UCSD-AML1 (cell line): ENCODE measurements around the gene COLGALT1.

Source experiments
- DNase-seq: peaks from one replicate; lab custom pipeline; 2025; ENCODE audit not compliant: unreplicated experiment; lab: John Stamatoyannopoulos, UW

COLGALT1 gene

GRCh38 chr19:17618281-17618903 lies 62.9 kb downstream of the COLGALT1 start:
- DNase-seq: no peak

GRCh38 chr19:17618936-17619335 lies 63.5 kb downstream of the COLGALT1 start:
- DNase-seq: no peak

- DNase-seq: no peak
Observed at GRCh38 chr19:17620696-17621095, 65.2 kb downstream of the COLGALT1 start.

- no peak for DNase-seq
Observed at GRCh38 chr19:17623224-17623935, 67.9 kb downstream of the COLGALT1 start.

GRCh38 chr19:17624314-17624991 lies 69.0 kb downstream of the COLGALT1 start:
- DNase-seq: no peak

GRCh38 chr19:17625043-17625442 lies 69.6 kb downstream of the COLGALT1 start:
- DNase-seq: no peak

GRCh38 chr19:17625980-17626379 lies 70.5 kb downstream of the COLGALT1 start:
- no peak for DNase-seq

GRCh38 chr19:17626456-17627015 lies 71.1 kb downstream of the COLGALT1 start:
- DNase-seq: peak; percentile 34

GRCh38 chr19:17627161-17627560 lies 71.7 kb downstream of the COLGALT1 start:
- DNase-seq: no peak

GRCh38 chr19:17627921-17628320 lies 72.5 kb downstream of the COLGALT1 start:
- DNase-seq: no peak

GRCh38 chr19:17629760-17630159 lies 74.3 kb downstream of the COLGALT1 start:
- DNase-seq: no peak

GRCh38 chr19:17632577-17632976 lies 77.1 kb downstream of the COLGALT1 start:
- no peak for DNase-seq
